Glutamatergic neuron (in vitro differentiated cells): Measurements from ENCODE around the gene NFILZ. TPM values are rescaled to one million over a fixed set of nuclear protein-coding genes. Genes with fewer than 3 reads are reported as not detected.
"Not testable (repeated sequence)": the region's sequence is repeated elsewhere in the genome, so short reads cannot be mapped to it uniquely, and the experiment has no call there.

Experiments
- DNase-seq: peaks from one replicate; pipeline ENCODE4 v3.0.0; 2022
- H3K27ac Mint-ChIP-seq: one replicate; pipeline ENCODE4 v1.8.0; 2020; ENCODE audit warnings: mild to moderate bottlenecking, mixed read lengths, inconsistent platforms; ENCODE audit not compliant: unreplicated experiment
- H3K27me3 Mint-ChIP-seq: one replicate; pipeline ENCODE4 v1.8.0; 2020; ENCODE audit warnings: mild to moderate bottlenecking, moderate library complexity, mixed read lengths, inconsistent platforms; ENCODE audit not compliant: unreplicated experiment
- H3K36me3 Mint-ChIP-seq: one replicate; pipeline ENCODE4 v1.8.0; 2020; ENCODE audit warnings: mild to moderate bottlenecking, mixed read lengths, inconsistent platforms; ENCODE audit not compliant: unreplicated experiment
- H3K4me1 Mint-ChIP-seq: one replicate; pipeline ENCODE4 v1.8.0; 2020; ENCODE audit warnings: mild to moderate bottlenecking, low read depth, mixed read lengths, inconsistent platforms; ENCODE audit not compliant: unreplicated experiment
- H3K4me3 Mint-ChIP-seq: one replicate; pipeline ENCODE4 v1.8.0; 2020; ENCODE audit warnings: mild to moderate bottlenecking, mixed read lengths, inconsistent platforms; ENCODE audit not compliant: unreplicated experiment
- H3K9me3 Mint-ChIP-seq: one replicate; pipeline ENCODE4 v1.8.0; 2020; ENCODE audit warnings: mild to moderate bottlenecking, moderate library complexity, mixed read lengths, inconsistent platforms; ENCODE audit not compliant: unreplicated experiment
- total RNA-seq: library from RNA; stranded (reverse); fragmentation: NEBNext Ultra II Directional; extraction: Animal tissue kit (Norgen Biotek cat#: 25700); gene quantifications from one replicate; pipeline ENCODE4 v1.2.1, GENCODE V29; 2021; ENCODE audit not compliant: unreplicated experiment
- TF ChIP-seq, protein P1 (sequence below): fragments of 200-600 bp; sonication (generic); IDR thresholded peaks from one replicate; pipeline ENCODE4 v1.5.0; 2021; ENCODE audit not compliant: partially characterized antibody, unreplicated experiment

The NFILZ gene
- total RNA-seq, 1 donor from 2014 or later = not detected

DNA sequence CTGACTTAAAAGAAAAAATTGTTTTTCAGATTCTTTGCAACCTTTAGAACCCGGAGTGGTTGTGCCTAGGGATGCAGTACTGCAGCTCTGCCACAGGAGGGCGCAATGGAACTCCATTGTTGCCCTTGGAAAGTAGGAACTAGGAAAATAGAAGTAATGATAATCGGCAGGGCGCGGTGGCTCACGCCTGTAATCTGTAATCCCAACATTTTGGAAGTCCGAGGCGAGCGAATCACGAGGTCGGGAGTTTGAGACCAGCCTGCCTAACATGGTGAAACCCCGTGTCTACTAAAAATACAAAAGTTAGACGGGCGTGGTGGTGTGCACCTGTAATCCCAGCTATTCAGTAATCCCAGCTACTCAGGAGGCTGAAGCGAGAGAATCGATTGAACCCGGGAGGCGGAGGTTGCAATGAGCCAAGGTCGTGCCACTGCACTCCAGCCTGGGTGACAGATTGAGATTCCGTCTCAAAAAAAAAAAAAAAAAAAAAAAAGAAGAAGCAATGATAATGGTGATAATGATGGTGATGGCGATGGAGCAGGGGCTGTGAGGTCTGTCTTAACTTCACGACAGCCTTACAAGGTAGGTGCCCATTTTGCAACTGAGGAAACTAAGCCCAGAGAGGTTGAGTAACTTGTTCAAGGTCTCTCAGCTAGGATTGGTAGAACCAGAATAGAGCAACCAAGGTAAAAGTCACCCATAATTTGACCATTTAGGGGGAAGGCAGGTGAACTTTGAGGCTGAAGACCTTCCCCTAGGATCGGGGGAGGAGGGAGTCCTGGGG, 14.4 kb upstream of the NFILZ start:
- H3K4me3 Mint-ChIP-seq = no peak overlapping the region
- DNase-seq = peak; percentile 84
- H3K36me3 Mint-ChIP-seq = no peaks in the 10 kb centered on the region
- H3K4me1 Mint-ChIP-seq = no peaks in the 10 kb centered on the region
- H3K27me3 Mint-ChIP-seq = peaks cover 4% of the 10 kb centered on the region
- TF ChIP-seq, protein P1, sequence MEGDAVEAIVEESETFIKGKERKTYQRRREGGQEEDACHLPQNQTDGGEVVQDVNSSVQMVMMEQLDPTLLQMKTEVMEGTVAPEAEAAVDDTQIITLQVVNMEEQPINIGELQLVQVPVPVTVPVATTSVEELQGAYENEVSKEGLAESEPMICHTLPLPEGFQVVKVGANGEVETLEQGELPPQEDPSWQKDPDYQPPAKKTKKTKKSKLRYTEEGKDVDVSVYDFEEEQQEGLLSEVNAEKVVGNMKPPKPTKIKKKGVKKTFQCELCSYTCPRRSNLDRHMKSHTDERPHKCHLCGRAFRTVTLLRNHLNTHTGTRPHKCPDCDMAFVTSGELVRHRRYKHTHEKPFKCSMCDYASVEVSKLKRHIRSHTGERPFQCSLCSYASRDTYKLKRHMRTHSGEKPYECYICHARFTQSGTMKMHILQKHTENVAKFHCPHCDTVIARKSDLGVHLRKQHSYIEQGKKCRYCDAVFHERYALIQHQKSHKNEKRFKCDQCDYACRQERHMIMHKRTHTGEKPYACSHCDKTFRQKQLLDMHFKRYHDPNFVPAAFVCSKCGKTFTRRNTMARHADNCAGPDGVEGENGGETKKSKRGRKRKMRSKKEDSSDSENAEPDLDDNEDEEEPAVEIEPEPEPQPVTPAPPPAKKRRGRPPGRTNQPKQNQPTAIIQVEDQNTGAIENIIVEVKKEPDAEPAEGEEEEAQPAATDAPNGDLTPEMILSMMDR = peak; percentile 94
- no peak overlapping the region for H3K27ac Mint-ChIP-seq
- H3K9me3 Mint-ChIP-seq = peaks cover 12% of the 10 kb centered on the region

DNA sequence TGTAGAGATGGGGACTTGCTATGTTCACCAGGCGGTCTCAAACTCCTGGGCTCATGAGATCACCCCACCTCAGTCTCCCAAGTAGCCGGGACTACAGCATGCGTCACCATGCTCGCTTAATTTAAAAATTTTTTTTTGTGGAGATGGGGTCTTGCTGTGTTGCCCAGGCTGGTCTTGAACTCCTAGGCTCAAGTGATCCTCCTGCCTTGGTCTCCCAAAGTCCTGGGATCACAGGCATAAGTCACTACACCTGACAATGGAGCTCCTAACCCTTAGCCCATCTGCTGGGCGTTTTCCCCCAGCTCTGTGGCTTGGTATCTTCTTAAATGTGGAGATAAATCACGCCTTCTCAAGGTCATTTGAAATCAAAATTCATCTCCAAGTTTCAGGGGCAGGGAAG, 13.6 kb upstream of the NFILZ start:
- Mint-ChIP-seq H3K4me1 (no peaks in the 10 kb centered on the region), H3K27ac (no peak overlapping the region), H3K9me3 (peaks cover 12% of the 10 kb centered on the region), H3K36me3 (no peaks in the 10 kb centered on the region), H3K4me3 (no peak overlapping the region), H3K27me3 (peaks cover 4% of the 10 kb centered on the region)
- no peak for DNase-seq
- TF ChIP-seq, protein P1 = no peak

DNA sequence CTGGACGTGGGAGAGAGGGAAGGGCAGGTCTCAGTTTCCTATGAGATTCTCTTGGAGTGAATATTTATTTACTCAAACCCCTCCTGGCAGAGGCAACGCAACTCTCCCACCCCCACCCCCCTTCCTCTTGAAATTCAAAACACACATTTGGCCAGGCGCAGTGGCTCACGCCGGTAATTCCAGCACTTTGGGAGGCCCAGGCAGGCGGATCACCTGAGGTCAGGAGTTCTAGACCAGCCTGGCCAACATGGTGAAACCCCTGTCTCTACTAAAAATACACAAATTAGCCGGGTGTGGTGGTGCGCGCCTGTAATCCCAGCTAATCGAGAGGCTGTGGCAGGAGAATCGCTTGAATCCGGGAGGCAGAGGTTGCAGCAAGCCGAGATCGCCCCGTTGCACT, 13.1 kb upstream of the NFILZ start:
- not testable (repeated sequence) for H3K36me3 Mint-ChIP-seq, H3K4me1 Mint-ChIP-seq, H3K27me3 Mint-ChIP-seq, H3K27ac Mint-ChIP-seq, H3K4me3 Mint-ChIP-seq, DNase-seq
- peaks cover 10% of the 10 kb centered on the region for H3K9me3 Mint-ChIP-seq

DNA sequence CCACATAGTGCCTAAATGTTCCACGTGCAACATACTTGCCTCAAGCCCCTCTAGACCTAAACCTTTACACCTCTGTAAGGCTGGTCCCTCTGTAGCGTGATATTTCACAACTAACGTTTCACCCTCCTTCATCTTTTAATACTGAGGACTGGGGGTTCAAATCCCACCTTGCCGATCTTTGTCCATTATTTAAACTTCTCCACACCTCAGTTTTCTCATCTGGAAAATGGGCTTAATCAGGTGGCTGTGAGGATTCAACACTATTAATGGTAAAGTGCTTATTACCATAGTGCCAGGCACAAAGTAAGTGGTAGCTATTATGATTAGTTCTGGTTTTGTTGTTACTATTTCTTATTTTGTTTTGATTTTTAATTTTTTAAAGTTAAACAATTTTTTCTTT, 12.4 kb upstream of the NFILZ start:
- Mint-ChIP-seq H3K4me1 (no peaks in the 10 kb centered on the region), H3K36me3 (no peaks in the 10 kb centered on the region), H3K27ac (no peak overlapping the region), H3K27me3 (peaks cover 4% of the 10 kb centered on the region), H3K9me3 (peaks cover 6% of the 10 kb centered on the region), H3K4me3 (no peak overlapping the region)
- TF ChIP-seq, protein P1 = no peak
- DNase-seq = no peak

DNA sequence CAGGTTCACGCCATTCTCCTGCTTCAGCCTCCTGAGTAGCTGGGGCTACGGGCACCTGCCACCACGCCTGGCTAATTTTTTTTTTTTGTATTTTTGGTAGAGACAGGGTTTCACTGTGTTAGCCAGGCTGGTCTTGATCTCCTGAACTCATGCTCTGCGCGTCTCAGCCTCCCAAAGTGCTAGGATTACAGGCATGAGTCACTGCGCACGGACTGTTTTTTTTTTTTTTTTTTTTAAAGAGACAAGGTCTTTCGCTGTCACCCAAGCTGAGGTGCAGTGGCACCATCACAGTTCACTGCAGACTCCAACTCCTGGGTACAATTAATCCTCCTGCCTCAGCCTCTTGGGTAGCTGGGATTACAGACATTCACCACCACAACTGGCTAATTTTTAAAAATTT, 11.7 kb upstream of the NFILZ start:
- no peak for DNase-seq
- no peak overlapping the region for H3K27ac Mint-ChIP-seq
- TF ChIP-seq, protein P1 = no peak
- peaks cover 4% of the 10 kb centered on the region for H3K27me3 Mint-ChIP-seq
- H3K4me1 Mint-ChIP-seq = no peaks in the 10 kb centered on the region
- no peak overlapping the region for H3K4me3 Mint-ChIP-seq
- H3K36me3 Mint-ChIP-seq = no peaks in the 10 kb centered on the region
- peaks cover 2% of the 10 kb centered on the region for H3K9me3 Mint-ChIP-seq

DNA sequence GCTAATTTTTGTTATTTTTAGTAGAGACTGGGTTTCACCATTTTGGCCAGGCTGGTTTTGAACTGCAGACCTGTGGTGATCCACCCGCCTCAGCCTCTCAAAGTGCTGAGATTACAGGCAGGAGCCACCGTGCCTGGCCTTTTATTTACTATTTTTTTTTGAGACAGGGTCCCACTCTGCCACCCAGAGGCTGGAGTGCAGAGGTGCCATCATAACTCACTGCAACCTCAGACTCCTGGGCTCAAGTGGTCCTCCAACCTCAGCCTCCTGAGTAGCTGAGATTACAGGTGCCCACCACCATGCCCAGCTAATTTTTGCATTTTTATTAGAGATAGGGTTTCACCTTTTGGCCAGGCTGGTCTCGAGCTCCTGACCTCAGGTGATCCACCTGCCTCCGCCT, 7.5 kb upstream of the NFILZ start:
- H3K4me1 Mint-ChIP-seq, H3K27me3 Mint-ChIP-seq, H3K4me3 Mint-ChIP-seq, H3K27ac Mint-ChIP-seq, H3K9me3 Mint-ChIP-seq, H3K36me3 Mint-ChIP-seq, DNase-seq: not testable (repeated sequence)
